GM12878 (cell line): ENCODE measurements around the gene PARP4.
"Not testable (repeated sequence)": the region's sequence is repeated elsewhere in the genome, so short reads cannot be mapped to it uniquely, and the experiment has no call there.

Source experiments
- BHLHE40 ChIP-seq, 2 experiments: fragments of 450-650 bp in 1 of 2; IDR thresholded peaks; 2 replicates each; pipeline ENCODE4 v1.6.1; 2011 to 2017; ENCODE audit warnings: low read depth in 2 of 2, borderline replicate concordance in 1 of 2, improper control_type of control experiment in 1 of 2, low read length in 1 of 2, mild to moderate bottlenecking in 1 of 2
- CHD4 ChIP-seq: fragments of 200-600 bp; sonication (generic); IDR thresholded peaks from 2 replicates; pipeline ENCODE4 v1.6.1; 2016; ENCODE audit warnings: mild to moderate bottlenecking
- EZH2 ChIP-seq: IDR thresholded peaks from 2 replicates; pipeline ENCODE4 v1.6.1; 2012; ENCODE audit warnings: low read depth, mild to moderate bottlenecking, control low read depth, inconsistent platforms, low read length, borderline replicate concordance; ENCODE audit not compliant: control insufficient read depth
- MYC ChIP-seq: IDR thresholded peaks from 2 replicates; pipeline ENCODE4 v1.6.1; 2011; ENCODE audit warnings: mild to moderate bottlenecking, low read length, moderate library complexity, inconsistent platforms; ENCODE audit not compliant: insufficient read depth, insufficient replicate concordance, insufficient read length, severe bottlenecking
- POLR2A ChIP-seq: IDR thresholded peaks from 2 replicates; pipeline ENCODE4 v1.6.1; 2011; ENCODE audit warnings: low read depth, mild to moderate bottlenecking, low read length
- PRDM15 ChIP-seq: fragments of 450-650 bp; formaldehyde crosslinking; IDR thresholded peaks from 2 replicates; pipeline ENCODE4 v1.4.0; 2020; ENCODE audit warnings: mild to moderate bottlenecking, moderate library complexity
- REST ChIP-seq: IDR thresholded peaks from 2 replicates; pipeline ENCODE4 v1.6.1; 2012; ENCODE audit warnings: mild to moderate bottlenecking, low read depth, low read length
- SMAD1 ChIP-seq: fragments of 450-650 bp; IDR thresholded peaks from 2 replicates; pipeline ENCODE4 v1.6.1; 2018; ENCODE audit warnings: mild to moderate bottlenecking, low read depth; ENCODE audit not compliant: partially characterized antibody
- TAF1 ChIP-seq: IDR thresholded peaks from 2 replicates; pipeline ENCODE4 v1.6.1; 2011; ENCODE audit warnings: mild to moderate bottlenecking, low read depth, low read length, borderline replicate concordance
- ZNF24 ChIP-seq: fragments of 450-650 bp; IDR thresholded peaks from 2 replicates; pipeline ENCODE4 v1.6.1; 2017; ENCODE audit warnings: antibody characterized with exemption, mild to moderate bottlenecking
- TF ChIP-seq, protein P1 (sequence below): IDR thresholded peaks from 2 replicates; pipeline ENCODE4 v1.6.1; 2011; ENCODE audit warnings: low read depth, low read length, improper control_type of control experiment, borderline replicate concordance
- TF ChIP-seq, protein P2 (sequence below), 3 experiments: IDR thresholded peaks in 2 of 3; conservative IDR thresholded peaks in 1 of 3; 2 replicates each; pipeline ENCODE4 v1.5.1; 2011; ENCODE audit warnings: low read depth in 3 of 3, low read length in 3 of 3, mild to moderate bottlenecking in 3 of 3, control low read depth in 2 of 3, moderate library complexity in 2 of 3, inconsistent platforms in 1 of 3, mixed read lengths in 1 of 3; ENCODE audit not compliant: control insufficient read depth in 2 of 3, insufficient read depth in 1 of 3; ENCODE audit errors: extremely low read depth in 1 of 3
- TF ChIP-seq, protein P3 (sequence below): IDR thresholded peaks from 2 replicates; pipeline ENCODE4 v1.6.1; 2012; ENCODE audit warnings: low read length, inconsistent platforms

DNA sequence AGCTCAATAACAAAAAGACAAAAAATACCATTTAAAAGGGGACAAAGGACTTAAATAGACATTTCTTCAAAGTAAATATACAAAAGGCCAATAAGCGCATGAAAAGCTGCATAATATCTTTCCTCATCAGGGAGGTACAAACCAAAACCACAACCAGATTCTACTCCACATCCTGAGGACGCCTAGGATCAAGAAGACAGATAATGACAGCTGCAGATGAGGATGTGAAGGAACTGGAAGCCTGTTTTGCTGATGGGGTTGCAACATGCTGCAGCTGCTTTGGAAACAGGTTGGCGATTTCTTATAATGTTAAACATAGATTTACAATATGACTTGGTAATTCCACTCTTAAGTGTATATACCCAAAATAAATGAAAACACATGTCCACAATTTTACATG, 132.4 kb downstream of the PARP4 start:
- not testable (repeated sequence) for TF ChIP-seq PRDM15 (CRISPR knock-in tag); POLR2A; SMAD1; REST; EZH2; TAF1; BHLHE40 (IDR thresholded peaks at IDR 0.05; ENCODE audit: borderline replicate concordance in 1 of 2, low read depth in 2 of 2, low read length in 1 of 2); MYC; ZNF24; CHD4
- TF ChIP-seq, protein P1, sequence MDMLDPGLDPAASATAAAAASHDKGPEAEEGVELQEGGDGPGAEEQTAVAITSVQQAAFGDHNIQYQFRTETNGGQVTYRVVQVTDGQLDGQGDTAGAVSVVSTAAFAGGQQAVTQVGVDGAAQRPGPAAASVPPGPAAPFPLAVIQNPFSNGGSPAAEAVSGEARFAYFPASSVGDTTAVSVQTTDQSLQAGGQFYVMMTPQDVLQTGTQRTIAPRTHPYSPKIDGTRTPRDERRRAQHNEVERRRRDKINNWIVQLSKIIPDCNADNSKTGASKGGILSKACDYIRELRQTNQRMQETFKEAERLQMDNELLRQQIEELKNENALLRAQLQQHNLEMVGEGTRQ = not testable (repeated sequence)
- TF ChIP-seq, protein P2, sequence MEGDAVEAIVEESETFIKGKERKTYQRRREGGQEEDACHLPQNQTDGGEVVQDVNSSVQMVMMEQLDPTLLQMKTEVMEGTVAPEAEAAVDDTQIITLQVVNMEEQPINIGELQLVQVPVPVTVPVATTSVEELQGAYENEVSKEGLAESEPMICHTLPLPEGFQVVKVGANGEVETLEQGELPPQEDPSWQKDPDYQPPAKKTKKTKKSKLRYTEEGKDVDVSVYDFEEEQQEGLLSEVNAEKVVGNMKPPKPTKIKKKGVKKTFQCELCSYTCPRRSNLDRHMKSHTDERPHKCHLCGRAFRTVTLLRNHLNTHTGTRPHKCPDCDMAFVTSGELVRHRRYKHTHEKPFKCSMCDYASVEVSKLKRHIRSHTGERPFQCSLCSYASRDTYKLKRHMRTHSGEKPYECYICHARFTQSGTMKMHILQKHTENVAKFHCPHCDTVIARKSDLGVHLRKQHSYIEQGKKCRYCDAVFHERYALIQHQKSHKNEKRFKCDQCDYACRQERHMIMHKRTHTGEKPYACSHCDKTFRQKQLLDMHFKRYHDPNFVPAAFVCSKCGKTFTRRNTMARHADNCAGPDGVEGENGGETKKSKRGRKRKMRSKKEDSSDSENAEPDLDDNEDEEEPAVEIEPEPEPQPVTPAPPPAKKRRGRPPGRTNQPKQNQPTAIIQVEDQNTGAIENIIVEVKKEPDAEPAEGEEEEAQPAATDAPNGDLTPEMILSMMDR (IDR thresholded peaks at IDR 0.05 in 2 of 3, conservative IDR thresholded peaks at IDR 0.05 in 1 of 3; ENCODE audit: control insufficient read depth in 2 of 3, extremely low read depth in 1 of 3, insufficient read depth in 1 of 3, low read depth in 3 of 3, low read length in 3 of 3) = not testable (repeated sequence)
- TF ChIP-seq, protein P3, sequence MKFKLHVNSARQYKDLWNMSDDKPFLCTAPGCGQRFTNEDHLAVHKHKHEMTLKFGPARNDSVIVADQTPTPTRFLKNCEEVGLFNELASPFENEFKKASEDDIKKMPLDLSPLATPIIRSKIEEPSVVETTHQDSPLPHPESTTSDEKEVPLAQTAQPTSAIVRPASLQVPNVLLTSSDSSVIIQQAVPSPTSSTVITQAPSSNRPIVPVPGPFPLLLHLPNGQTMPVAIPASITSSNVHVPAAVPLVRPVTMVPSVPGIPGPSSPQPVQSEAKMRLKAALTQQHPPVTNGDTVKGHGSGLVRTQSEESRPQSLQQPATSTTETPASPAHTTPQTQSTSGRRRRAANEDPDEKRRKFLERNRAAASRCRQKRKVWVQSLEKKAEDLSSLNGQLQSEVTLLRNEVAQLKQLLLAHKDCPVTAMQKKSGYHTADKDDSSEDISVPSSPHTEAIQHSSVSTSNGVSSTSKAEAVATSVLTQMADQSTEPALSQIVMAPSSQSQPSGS = not testable (repeated sequence)
